SK-N-SH treated with all-trans-retinoic acid at 6 μM for 48 hours (cell line): ENCODE data around the gene SNED1.

ENCODE experiments used
- ATAC-seq: fragments of 200-7000 bp; cut with Tn5 transposase; 3 replicates; pipeline ENCODE4 v1.9.1; 2020; ENCODE audit warnings: mild to moderate bottlenecking, moderate library complexity
- ARNTL ChIP-seq: fragments of 450-650 bp; formaldehyde crosslinking; IDR thresholded peaks from 2 replicates; pipeline ENCODE4 v1.5.0; 2020; ENCODE audit warnings: low read depth, mild to moderate bottlenecking, moderate library complexity, borderline replicate concordance
- BACH2 ChIP-seq: fragments of 250-450 bp; sonication (Bioruptor Pico); IDR thresholded peaks from 2 replicates; pipeline ENCODE4 v1.9.0; 2021; ENCODE audit warnings: mild to moderate bottlenecking, borderline replicate concordance
- CREB5 ChIP-seq: fragments of 250-450 bp; sonication (Bioruptor Pico); IDR thresholded peaks from 2 replicates; pipeline ENCODE4 v1.5.1; 2020; ENCODE audit warnings: low read depth, mild to moderate bottlenecking, moderate library complexity
- CSDC2 ChIP-seq: fragments of 250-450 bp; sonication (Bioruptor Pico); IDR thresholded peaks from 2 replicates; pipeline ENCODE4 v1.5.0; 2020; ENCODE audit warnings: mild to moderate bottlenecking, moderate library complexity
- ESRRG ChIP-seq: fragments of 250-450 bp; sonication (Bioruptor Pico); IDR thresholded peaks from 2 replicates; pipeline ENCODE4 v1.6.1; 2021; ENCODE audit warnings: mild to moderate bottlenecking
- GLIS3 ChIP-seq: fragments of 250-450 bp; sonication (Bioruptor Pico); IDR thresholded peaks from 2 replicates; pipeline ENCODE4 v1.5.0; 2020; ENCODE audit warnings: mild to moderate bottlenecking, moderate library complexity
- ISL1 ChIP-seq: fragments of 250-450 bp; sonication (Bioruptor Pico); IDR thresholded peaks from 2 replicates; pipeline ENCODE4 v2.1.2; 2022; ENCODE audit warnings: mild to moderate bottlenecking, moderate library complexity
- OSR1 ChIP-seq: fragments of 250-450 bp; sonication (Bioruptor Pico); IDR thresholded peaks from 2 replicates; pipeline ENCODE4 v1.8.0; 2022; ENCODE audit warnings: moderate library complexity, mild to moderate bottlenecking, inconsistent platforms
- PPARA ChIP-seq: fragments of 250-450 bp; sonication (Bioruptor Pico); IDR thresholded peaks from 2 replicates; pipeline ENCODE4 v1.5.0; 2020; ENCODE audit warnings: mild to moderate bottlenecking, borderline replicate concordance
- RARB ChIP-seq: fragments of 250-450 bp; sonication (Bioruptor Pico); IDR thresholded peaks from 2 replicates; pipeline ENCODE4 v1.8.0; 2021; ENCODE audit warnings: mild to moderate bottlenecking, moderate library complexity
- SNAI2 ChIP-seq: fragments of 250-450 bp; sonication (Bioruptor Pico); IDR thresholded peaks from 2 replicates; pipeline ENCODE4 v1.5.0; 2020; ENCODE audit warnings: mild to moderate bottlenecking, moderate library complexity
- TCF4 ChIP-seq: fragments of 250-450 bp; sonication (Bioruptor Pico); IDR thresholded peaks from 2 replicates; pipeline ENCODE4 v1.8.0; 2021; ENCODE audit warnings: mild to moderate bottlenecking, moderate library complexity, borderline replicate concordance
- TOX ChIP-seq: fragments of 250-450 bp; sonication (Bioruptor Pico); IDR thresholded peaks from 2 replicates; pipeline ENCODE4 v1.8.0; 2021; ENCODE audit warnings: mild to moderate bottlenecking, moderate library complexity, borderline replicate concordance
- TSHZ2 ChIP-seq: fragments of 250-450 bp; sonication (Bioruptor Pico); IDR thresholded peaks from 2 replicates; pipeline ENCODE4 v1.5.0; 2020; ENCODE audit warnings: mild to moderate bottlenecking, moderate library complexity
- ZC3H10 ChIP-seq: fragments of 250-450 bp; sonication (Bioruptor Pico); IDR thresholded peaks from 2 replicates; pipeline ENCODE4 v1.5.1; 2021; ENCODE audit warnings: mild to moderate bottlenecking, moderate library complexity
- ZFP3 ChIP-seq: fragments of 250-450 bp; sonication (Bioruptor Pico); IDR thresholded peaks from 2 replicates; pipeline ENCODE4 v1.5.0; 2020; ENCODE audit warnings: mild to moderate bottlenecking, moderate library complexity
- ZNF565 ChIP-seq: fragments of 450-650 bp; formaldehyde crosslinking; conservative IDR thresholded peaks from 2 replicates; pipeline ENCODE4 v1.5.0; 2020; ENCODE audit warnings: low read depth, mild to moderate bottlenecking, moderate library complexity
- ZNF8 ChIP-seq: fragments of 450-650 bp; formaldehyde crosslinking; IDR thresholded peaks from 2 replicates; pipeline ENCODE4 v1.5.0; 2020; ENCODE audit warnings: mild to moderate bottlenecking, moderate library complexity
- TF ChIP-seq, protein P1 (sequence below): fragments of 250-450 bp; sonication (Bioruptor Pico); IDR thresholded peaks from 2 replicates; pipeline ENCODE4 v1.8.0; 2020; ENCODE audit warnings: mild to moderate bottlenecking, moderate library complexity, borderline replicate concordance
- TF ChIP-seq, protein P2 (sequence below): fragments of 250-450 bp; sonication (Bioruptor Pico); IDR thresholded peaks from 2 replicates; pipeline ENCODE4 v1.5.1; 2021; ENCODE audit warnings: mild to moderate bottlenecking, moderate library complexity

The SNED1 gene

GRCh38 chr2:240970816-240971215, 27.6 kb upstream of the SNED1 start:
- no peak for ATAC-seq
- TF ChIP-seq TOX, result no peak
- no peak for TF ChIP-seq RARB
- TF ChIP-seq SNAI2 (CRISPR knock-in tag), result no peak
- TF ChIP-seq, protein P1, sequence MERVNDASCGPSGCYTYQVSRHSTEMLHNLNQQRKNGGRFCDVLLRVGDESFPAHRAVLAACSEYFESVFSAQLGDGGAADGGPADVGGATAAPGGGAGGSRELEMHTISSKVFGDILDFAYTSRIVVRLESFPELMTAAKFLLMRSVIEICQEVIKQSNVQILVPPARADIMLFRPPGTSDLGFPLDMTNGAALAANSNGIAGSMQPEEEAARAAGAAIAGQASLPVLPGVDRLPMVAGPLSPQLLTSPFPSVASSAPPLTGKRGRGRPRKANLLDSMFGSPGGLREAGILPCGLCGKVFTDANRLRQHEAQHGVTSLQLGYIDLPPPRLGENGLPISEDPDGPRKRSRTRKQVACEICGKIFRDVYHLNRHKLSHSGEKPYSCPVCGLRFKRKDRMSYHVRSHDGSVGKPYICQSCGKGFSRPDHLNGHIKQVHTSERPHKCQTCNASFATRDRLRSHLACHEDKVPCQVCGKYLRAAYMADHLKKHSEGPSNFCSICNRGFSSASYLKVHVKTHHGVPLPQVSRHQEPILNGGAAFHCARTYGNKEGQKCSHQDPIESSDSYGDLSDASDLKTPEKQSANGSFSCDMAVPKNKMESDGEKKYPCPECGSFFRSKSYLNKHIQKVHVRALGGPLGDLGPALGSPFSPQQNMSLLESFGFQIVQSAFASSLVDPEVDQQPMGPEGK (CRISPR knock-in tag), result no peak
- TF ChIP-seq, protein P2, sequence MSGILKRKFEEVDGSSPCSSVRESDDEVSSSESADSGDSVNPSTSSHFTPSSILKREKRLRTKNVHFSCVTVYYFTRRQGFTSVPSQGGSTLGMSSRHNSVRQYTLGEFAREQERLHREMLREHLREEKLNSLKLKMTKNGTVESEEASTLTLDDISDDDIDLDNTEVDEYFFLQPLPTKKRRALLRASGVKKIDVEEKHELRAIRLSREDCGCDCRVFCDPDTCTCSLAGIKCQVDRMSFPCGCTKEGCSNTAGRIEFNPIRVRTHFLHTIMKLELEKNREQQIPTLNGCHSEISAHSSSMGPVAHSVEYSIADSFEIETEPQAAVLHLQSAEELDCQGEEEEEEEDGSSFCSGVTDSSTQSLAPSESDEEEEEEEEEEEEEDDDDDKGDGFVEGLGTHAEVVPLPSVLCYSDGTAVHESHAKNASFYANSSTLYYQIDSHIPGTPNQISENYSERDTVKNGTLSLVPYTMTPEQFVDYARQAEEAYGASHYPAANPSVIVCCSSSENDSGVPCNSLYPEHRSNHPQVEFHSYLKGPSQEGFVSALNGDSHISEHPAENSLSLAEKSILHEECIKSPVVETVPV (CRISPR knock-in tag), result no peak
- TF ChIP-seq TSHZ2 (CRISPR knock-in tag), result no peak
- TF ChIP-seq ZNF8 (CRISPR knock-in tag), result no peak
- TF ChIP-seq PPARA (CRISPR knock-in tag), result no peak
- no peak for TF ChIP-seq OSR1
- no peak for TF ChIP-seq ARNTL (CRISPR knock-in tag)
- no peak for TF ChIP-seq ZNF565 (CRISPR knock-in tag)
- TF ChIP-seq CREB5 (CRISPR knock-in tag), result no peak
- no peak for TF ChIP-seq ESRRG (CRISPR knock-in tag)
- no peak for TF ChIP-seq CSDC2 (CRISPR knock-in tag)
- no peak for TF ChIP-seq GLIS3 (CRISPR knock-in tag)
- no peak for TF ChIP-seq ZFP3 (CRISPR knock-in tag)
- TF ChIP-seq BACH2 (CRISPR knock-in tag), result no peak
- TF ChIP-seq ISL1 (CRISPR knock-in tag), result no peak

- TF ChIP-seq SNAI2 (CRISPR knock-in tag) (no peak), ISL1 (CRISPR knock-in tag) (no peak), TCF4 (no peak), BACH2 (CRISPR knock-in tag) (no peak), ARNTL (CRISPR knock-in tag) (no peak), TSHZ2 (CRISPR knock-in tag) (no peak), ZFP3 (CRISPR knock-in tag) (no peak), ZNF565 (CRISPR knock-in tag) (no peak), PPARA (CRISPR knock-in tag) (no peak), OSR1 (no peak), ZC3H10 (CRISPR knock-in tag) (no peak)
Measured at GRCh38 chr2:240972201-240972600, 26.2 kb upstream of the SNED1 start.

More at GRCh38 chr2:240972201-240972600, 26.2 kb upstream of the SNED1 start:
- no peak for ATAC-seq
